Measurements from ENCODE around the gene XYLT1.

Gene XYLT1

GRCh38 chr16:17342031-17342430 is 128.7 kb downstream of the XYLT1 start:
- Histone ChIP-seq H3K14ac (ENCODE audit: low read length in 2 of 2) (no peak overlapping the region), H2BK15ac (ENCODE audit: low read depth, poor library complexity, severe bottlenecking) (no peak overlapping the region), H3K9me3 (ENCODE audit: control insufficient read depth, low read length) (no peaks in the 10 kb centered on the region), H3K23ac (ENCODE audit: low read length in 2 of 2) (no peak overlapping the region), H3K36me3 (ENCODE audit: control insufficient read depth in 1 of 2, insufficient read depth in 2 of 2, low read depth in 1 of 2, low read length in 2 of 2) (no peaks in the 10 kb centered on the region), H3K27ac (ENCODE audit: low read length, poor library complexity, severe bottlenecking) (no peak overlapping the region), H3K4me1 (ENCODE audit: control insufficient read depth, insufficient read depth, low read depth, low read length) (no peaks in the 10 kb centered on the region), H3K4me2 (ENCODE audit: low read length, poor library complexity, severe bottlenecking) (no peak overlapping the region), H4K91ac (ENCODE audit: low read length) (no peak overlapping the region), H3K4ac (ENCODE audit: low read depth in 1 of 2, low read length in 2 of 2) (no peak overlapping the region), H2AK5ac (ENCODE audit: low read length, severe bottlenecking) (no peak overlapping the region), H4K8ac (ENCODE audit: low read length) (no peak overlapping the region), H3K9ac (ENCODE audit: low read length) (no peak overlapping the region), H2AFZ (ENCODE audit: low read depth, low read length) (no peak overlapping the region), H3K79me1 (replicated peaks; ENCODE audit: low read length, poor library complexity, severe bottlenecking) (no peaks in the 10 kb centered on the region), H2BK5ac (ENCODE audit: low read depth, low read length, poor library complexity, severe bottlenecking) (no peak overlapping the region), H3K4me3 (ENCODE audit: insufficient read depth in 1 of 2, low read depth in 1 of 2, low read length in 2 of 2) (no peak overlapping the region), H3K18ac (ENCODE audit: low read depth in 1 of 2, low read length in 2 of 2) (no peak overlapping the region), H3K27me3 (ENCODE audit: control insufficient read depth in 1 of 2, insufficient read depth in 1 of 2, low read length in 2 of 2) (no peaks in the 10 kb centered on the region), H2BK12ac (ENCODE audit: low read length in 2 of 2) (no peak overlapping the region), H2BK120ac (ENCODE audit: low read depth, low read length) (no peak overlapping the region)
- no peak for DNase-seq
- 61% methylated on average over 2 of the region's 2 CpGs for WGBS

DNA sequence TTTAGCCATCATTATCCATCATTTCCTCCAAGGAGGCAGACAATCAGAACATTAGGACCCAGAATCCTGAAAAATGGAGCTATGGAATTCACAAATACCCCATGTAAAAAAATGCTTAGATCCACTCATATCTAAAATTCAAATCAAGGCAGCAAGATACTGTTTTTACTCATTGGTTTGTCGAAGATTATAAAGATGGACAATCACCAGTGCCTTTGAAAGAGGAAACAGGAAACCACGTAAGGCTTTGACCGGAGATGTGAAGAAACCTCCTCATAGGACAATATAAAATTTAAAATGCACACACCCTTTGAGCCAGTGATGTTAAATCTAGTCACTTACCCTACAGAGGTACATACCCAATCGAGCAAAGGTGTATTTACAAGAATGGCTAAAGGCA is 130.0 kb downstream of the XYLT1 start:
- Histone ChIP-seq H2BK120ac (ENCODE audit: low read depth, low read length) (no peak overlapping the region), H4K8ac (ENCODE audit: low read length) (no peak overlapping the region), H3K18ac (ENCODE audit: low read depth in 1 of 2, low read length in 2 of 2) (no peak overlapping the region), H3K27me3 (ENCODE audit: control insufficient read depth in 1 of 2, insufficient read depth in 1 of 2, low read length in 2 of 2) (no peaks in the 10 kb centered on the region), H2AK5ac (ENCODE audit: low read length, severe bottlenecking) (no peak overlapping the region), H2AFZ (ENCODE audit: low read depth, low read length) (no peak overlapping the region), H3K4ac (ENCODE audit: low read depth in 1 of 2, low read length in 2 of 2) (no peak overlapping the region), H3K27ac (ENCODE audit: low read length, poor library complexity, severe bottlenecking) (no peak overlapping the region), H3K4me3 (ENCODE audit: insufficient read depth in 1 of 2, low read depth in 1 of 2, low read length in 2 of 2) (no peak overlapping the region), H3K79me1 (replicated peaks; ENCODE audit: low read length, poor library complexity, severe bottlenecking) (no peaks in the 10 kb centered on the region), H2BK15ac (ENCODE audit: low read depth, poor library complexity, severe bottlenecking) (no peak overlapping the region), H3K9ac (ENCODE audit: low read length) (no peak overlapping the region), H4K91ac (ENCODE audit: low read length) (no peak overlapping the region), H3K4me2 (ENCODE audit: low read length, poor library complexity, severe bottlenecking) (no peak overlapping the region), H2BK5ac (ENCODE audit: low read depth, low read length, poor library complexity, severe bottlenecking) (no peak overlapping the region), H3K23ac (ENCODE audit: low read length in 2 of 2) (no peak overlapping the region), H3K36me3 (ENCODE audit: control insufficient read depth in 1 of 2, insufficient read depth in 2 of 2, low read depth in 1 of 2, low read length in 2 of 2) (no peaks in the 10 kb centered on the region), H2BK12ac (ENCODE audit: low read length in 2 of 2) (no peak overlapping the region), H3K9me3 (ENCODE audit: control insufficient read depth, low read length) (no peaks in the 10 kb centered on the region), H3K14ac (ENCODE audit: low read length in 2 of 2) (no peak overlapping the region), H3K4me1 (ENCODE audit: control insufficient read depth, insufficient read depth, low read depth, low read length) (no peaks in the 10 kb centered on the region)
- no peak for DNase-seq
- WGBS: 75% methylated on average over 3 of the region's 4 CpGs

DNA sequence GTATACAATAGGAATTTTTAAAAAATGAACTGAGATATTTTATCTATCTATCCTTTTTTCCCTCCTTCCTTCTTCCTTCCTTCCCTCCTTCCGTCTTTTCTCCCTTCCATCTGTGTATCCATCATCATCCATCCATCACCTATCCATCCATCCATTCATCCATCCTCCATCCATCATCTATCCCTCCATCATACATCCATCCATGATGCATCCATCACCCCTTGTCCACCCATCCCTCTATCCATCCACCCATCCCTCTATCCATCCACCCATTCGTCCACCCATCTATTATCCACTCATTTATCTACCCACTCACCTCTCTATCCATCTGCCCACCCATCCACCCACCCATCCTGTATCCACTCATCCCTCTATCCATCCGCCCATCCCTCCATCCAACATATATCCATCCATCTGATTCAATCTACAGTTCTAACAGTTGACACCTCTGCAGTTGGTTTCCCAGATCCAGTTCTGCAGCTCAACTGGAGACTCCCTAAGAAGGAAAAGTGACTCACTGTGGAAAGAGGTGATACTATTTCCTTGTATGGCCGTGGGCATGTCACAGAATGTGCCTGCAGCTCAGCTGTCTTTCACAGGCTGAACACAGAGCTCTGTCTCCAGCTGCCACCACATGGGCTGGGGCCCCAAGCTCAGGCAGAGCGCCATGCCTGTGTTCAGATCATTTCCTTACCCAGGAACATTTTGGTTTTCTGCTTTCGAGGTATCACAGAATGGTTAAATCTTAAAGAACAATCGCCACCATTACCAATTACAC is 130.8 kb downstream of the XYLT1 start:
- Histone ChIP-seq H3K79me1 (replicated peaks; ENCODE audit: low read length, poor library complexity, severe bottlenecking) (no peaks in the 10 kb centered on the region), H3K9me3 (ENCODE audit: control insufficient read depth, low read length) (no peaks in the 10 kb centered on the region), H3K18ac (ENCODE audit: low read depth in 1 of 2, low read length in 2 of 2) (no peak overlapping the region), H3K4me2 (ENCODE audit: low read length, poor library complexity, severe bottlenecking) (no peak overlapping the region), H3K4ac (ENCODE audit: low read depth in 1 of 2, low read length in 2 of 2) (no peak overlapping the region), H3K4me1 (ENCODE audit: control insufficient read depth, insufficient read depth, low read depth, low read length) (no peaks in the 10 kb centered on the region), H3K14ac (ENCODE audit: low read length in 2 of 2) (no peak overlapping the region), H2AK5ac (ENCODE audit: low read length, severe bottlenecking) (no peak overlapping the region), H3K27ac (ENCODE audit: low read length, poor library complexity, severe bottlenecking) (no peak overlapping the region), H2BK120ac (ENCODE audit: low read depth, low read length) (no peak overlapping the region), H4K91ac (ENCODE audit: low read length) (no peak overlapping the region), H3K23ac (ENCODE audit: low read length in 2 of 2) (no peak overlapping the region), H3K27me3 (ENCODE audit: control insufficient read depth in 1 of 2, insufficient read depth in 1 of 2, low read length in 2 of 2) (no peaks in the 10 kb centered on the region), H3K4me3 (ENCODE audit: insufficient read depth in 1 of 2, low read depth in 1 of 2, low read length in 2 of 2) (no peak overlapping the region), H2BK15ac (ENCODE audit: low read depth, poor library complexity, severe bottlenecking) (no peak overlapping the region), H2BK12ac (ENCODE audit: low read length in 2 of 2) (no peak overlapping the region), H3K9ac (ENCODE audit: low read length) (no peak overlapping the region), H2AFZ (ENCODE audit: low read depth, low read length) (no peak overlapping the region), H4K8ac (ENCODE audit: low read length) (no peak overlapping the region), H2BK5ac (ENCODE audit: low read depth, low read length, poor library complexity, severe bottlenecking) (no peak overlapping the region), H3K36me3 (ENCODE audit: control insufficient read depth in 1 of 2, insufficient read depth in 2 of 2, low read depth in 1 of 2, low read length in 2 of 2) (no peaks in the 10 kb centered on the region)
- no peak for DNase-seq
- 48% methylated on average over 6 of the region's 7 CpGs for WGBS

- H2BK12ac ChIP-seq (ENCODE audit: low read length in 2 of 2): no peak overlapping the region
- 86% methylated on average over 7 of the region's 7 CpGs for WGBS
- no peak overlapping the region for H4K91ac ChIP-seq (ENCODE audit: low read length)
- H2AK5ac ChIP-seq (ENCODE audit: low read length, severe bottlenecking): no peak overlapping the region
- no peak overlapping the region for H4K8ac ChIP-seq (ENCODE audit: low read length)
- no peak overlapping the region for H2BK120ac ChIP-seq (ENCODE audit: low read depth, low read length)
- no peaks in the 10 kb centered on the region for H3K27me3 ChIP-seq (ENCODE audit: control insufficient read depth in 1 of 2, insufficient read depth in 1 of 2, low read length in 2 of 2)
- no peak for DNase-seq
- H3K36me3 ChIP-seq (ENCODE audit: control insufficient read depth in 1 of 2, insufficient read depth in 2 of 2, low read depth in 1 of 2, low read length in 2 of 2): no peaks in the 10 kb centered on the region
- no peak overlapping the region for H2BK5ac ChIP-seq (ENCODE audit: low read depth, low read length, poor library complexity, severe bottlenecking)
- no peak overlapping the region for H3K27ac ChIP-seq (ENCODE audit: low read length, poor library complexity, severe bottlenecking)
- no peak overlapping the region for H2BK15ac ChIP-seq (ENCODE audit: low read depth, poor library complexity, severe bottlenecking)
- no peak overlapping the region for H3K23ac ChIP-seq (ENCODE audit: low read length in 2 of 2)
- H3K4me1 ChIP-seq (ENCODE audit: control insufficient read depth, insufficient read depth, low read depth, low read length): no peaks in the 10 kb centered on the region
- no peaks in the 10 kb centered on the region for H3K9me3 ChIP-seq (ENCODE audit: control insufficient read depth, low read length)
- no peak overlapping the region for H3K4me3 ChIP-seq (ENCODE audit: insufficient read depth in 1 of 2, low read depth in 1 of 2, low read length in 2 of 2)
- H3K4ac ChIP-seq (ENCODE audit: low read depth in 1 of 2, low read length in 2 of 2): no peak overlapping the region
- H2AFZ ChIP-seq (ENCODE audit: low read depth, low read length): no peak overlapping the region
- H3K79me1 ChIP-seq (replicated peaks; ENCODE audit: low read length, poor library complexity, severe bottlenecking): no peaks in the 10 kb centered on the region
- H3K9ac ChIP-seq (ENCODE audit: low read length): no peak overlapping the region
- no peak overlapping the region for H3K18ac ChIP-seq (ENCODE audit: low read depth in 1 of 2, low read length in 2 of 2)
- H3K4me2 ChIP-seq (ENCODE audit: low read length, poor library complexity, severe bottlenecking): no peak overlapping the region
- H3K14ac ChIP-seq (ENCODE audit: low read length in 2 of 2): no peak overlapping the region
Measured at GRCh38 chr16:17338244-17338643, 132.5 kb downstream of the XYLT1 start.

Measured in mesenchymal stem cell (in vitro differentiated cells and primary cell).